SKM-1 treated with dmso at 0.1 percent for 144 hours (cell line): Measurements from ENCODE around the gene TTC31.
"Not testable (repeated sequence)": the region's sequence is repeated elsewhere in the genome, so short reads cannot be mapped to it uniquely, and the experiment has no call there.

Experiments used
- DNase-seq: peaks from one replicate; lab custom pipeline; 2025; ENCODE audit not compliant: unreplicated experiment; lab: John Stamatoyannopoulos, UW

TTC31 gene

GRCh38 chr2:74482801-74483674 is at the start of gene TTC31, which contains the start of gene CCDC142:
TTC31 (plus strand) TSS chr2:74483081; CDS start chr2:74483096, 15 bp downstream.
CCDC142 (minus strand) TSS chr2:74482998; CDS start chr2:74482837, 161 bp downstream.
- peak; percentile 95 for DNase-seq

DNA sequence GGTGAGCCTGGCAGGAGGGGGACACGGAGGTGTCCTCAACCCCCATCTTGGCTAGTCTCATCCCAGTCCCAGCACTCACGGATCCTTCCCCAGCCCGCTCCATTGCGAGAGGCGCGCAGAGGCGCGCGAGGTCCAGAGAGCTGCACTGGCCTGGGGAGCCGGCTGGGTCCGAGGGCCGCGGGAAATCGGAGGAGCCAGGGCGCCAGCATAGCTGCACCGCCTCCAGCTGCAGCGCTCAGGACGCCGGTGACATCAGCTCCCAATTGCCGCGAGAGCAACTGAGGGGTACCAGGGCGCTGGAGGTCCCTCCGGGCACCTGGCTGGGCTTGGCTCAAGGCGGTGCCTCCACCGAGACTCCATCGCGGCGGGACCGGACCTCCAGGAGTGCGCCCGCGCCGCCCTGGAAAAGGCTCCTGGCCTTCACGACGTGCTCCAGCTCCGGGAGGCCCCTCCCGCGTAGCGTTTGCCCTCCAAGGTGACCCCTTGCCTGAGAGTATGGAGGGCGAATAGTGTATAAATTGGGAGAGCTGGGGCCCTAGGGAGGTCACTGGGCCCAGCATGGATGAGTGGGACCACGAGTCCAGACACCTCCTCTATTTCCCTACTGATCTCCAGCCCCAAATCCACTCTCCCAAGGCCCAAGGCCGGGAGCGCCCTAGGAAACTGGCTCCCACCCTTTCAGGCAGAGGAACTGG is 46.6 kb upstream of the TTC31 start:
- DNase-seq: no peak

- no peak for DNase-seq
Observed at GRCh38 chr2:74436848-74437695, 45.8 kb upstream of the TTC31 start.

- DNase-seq: no peak
Observed at GRCh38 chr2:74438248-74438647, 44.6 kb upstream of the TTC31 start.

DNA sequence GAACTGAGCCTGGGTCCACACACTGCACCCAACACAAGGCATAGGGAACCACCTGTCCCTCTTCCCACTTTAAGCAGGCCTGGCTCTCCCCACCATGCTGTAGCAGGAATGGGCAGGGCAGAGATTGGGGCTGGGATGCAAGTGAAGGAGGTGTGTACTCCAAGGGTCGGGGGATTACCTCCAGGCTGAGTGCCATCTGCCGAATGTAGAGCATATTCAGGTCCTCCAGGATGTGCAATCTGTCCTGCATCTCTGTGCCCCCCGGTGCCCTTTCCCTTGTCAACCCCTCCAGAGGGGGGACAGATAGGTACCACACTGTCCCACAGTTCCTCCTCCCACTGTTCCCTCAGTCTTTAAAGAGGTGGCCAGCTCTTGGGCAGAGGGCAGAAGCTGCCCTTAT is 43.5 kb upstream of the TTC31 start:
- DNase-seq: no peak

DNA sequence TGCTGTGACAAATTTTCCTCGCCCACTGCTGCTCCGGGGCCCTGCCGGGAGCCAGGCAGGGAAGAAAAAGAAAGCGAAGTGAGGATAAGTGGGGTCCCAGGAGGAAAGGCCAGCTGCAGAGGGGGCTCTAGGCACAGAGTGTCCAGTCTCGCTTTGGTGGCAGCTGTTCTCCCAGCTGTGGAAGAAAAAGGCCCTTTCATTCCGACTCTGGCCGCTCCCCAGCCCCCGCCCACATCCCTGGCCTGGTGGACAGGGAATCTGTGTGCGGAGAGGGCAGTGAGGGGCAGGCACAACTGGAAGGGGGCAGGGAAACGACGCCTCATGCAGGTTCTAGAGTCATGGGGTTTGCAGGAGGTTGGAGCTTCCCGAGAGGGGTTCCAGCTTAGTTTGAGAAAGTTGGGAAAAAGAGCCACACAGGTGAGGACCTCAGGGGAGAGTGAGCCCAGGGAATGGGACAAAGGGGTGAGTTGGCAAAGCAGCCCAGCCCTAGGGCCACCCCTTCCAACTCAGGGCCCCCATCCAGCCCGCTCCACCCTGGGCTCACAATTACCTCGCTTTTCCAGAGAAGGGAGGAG is 43.0 kb upstream of the TTC31 start:
- DNase-seq: no peak

- peak; percentile 70 for DNase-seq
Observed at GRCh38 chr2:74440378-74441169, 42.3 kb upstream of the TTC31 start.

DNA sequence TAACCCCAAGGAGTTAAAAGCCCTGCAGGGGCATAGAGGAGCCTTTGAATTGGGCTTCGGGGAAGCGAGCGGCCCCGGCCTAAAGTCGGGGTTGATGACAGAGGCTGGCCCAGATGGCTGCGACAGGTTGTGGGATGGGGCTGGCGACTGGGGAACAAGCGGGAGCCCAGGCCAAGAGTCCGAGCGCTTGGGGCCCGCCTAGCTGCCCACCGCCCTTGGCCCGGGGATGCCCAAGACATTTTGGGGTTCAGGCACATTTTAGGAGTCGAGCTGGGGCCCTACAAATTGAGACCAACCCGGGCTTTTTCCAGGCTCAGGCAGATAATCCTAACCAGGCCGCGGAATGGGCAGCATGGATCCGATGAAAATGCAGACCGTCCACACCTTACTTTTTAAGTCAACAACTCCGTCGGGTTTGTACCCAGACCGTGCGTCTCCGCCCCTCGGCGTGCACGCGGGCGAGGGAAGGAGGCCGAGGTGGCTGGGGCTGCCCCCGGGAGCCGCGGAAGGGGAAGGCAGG is 41.7 kb upstream of the TTC31 start:
- DNase-seq: no peak

DNA sequence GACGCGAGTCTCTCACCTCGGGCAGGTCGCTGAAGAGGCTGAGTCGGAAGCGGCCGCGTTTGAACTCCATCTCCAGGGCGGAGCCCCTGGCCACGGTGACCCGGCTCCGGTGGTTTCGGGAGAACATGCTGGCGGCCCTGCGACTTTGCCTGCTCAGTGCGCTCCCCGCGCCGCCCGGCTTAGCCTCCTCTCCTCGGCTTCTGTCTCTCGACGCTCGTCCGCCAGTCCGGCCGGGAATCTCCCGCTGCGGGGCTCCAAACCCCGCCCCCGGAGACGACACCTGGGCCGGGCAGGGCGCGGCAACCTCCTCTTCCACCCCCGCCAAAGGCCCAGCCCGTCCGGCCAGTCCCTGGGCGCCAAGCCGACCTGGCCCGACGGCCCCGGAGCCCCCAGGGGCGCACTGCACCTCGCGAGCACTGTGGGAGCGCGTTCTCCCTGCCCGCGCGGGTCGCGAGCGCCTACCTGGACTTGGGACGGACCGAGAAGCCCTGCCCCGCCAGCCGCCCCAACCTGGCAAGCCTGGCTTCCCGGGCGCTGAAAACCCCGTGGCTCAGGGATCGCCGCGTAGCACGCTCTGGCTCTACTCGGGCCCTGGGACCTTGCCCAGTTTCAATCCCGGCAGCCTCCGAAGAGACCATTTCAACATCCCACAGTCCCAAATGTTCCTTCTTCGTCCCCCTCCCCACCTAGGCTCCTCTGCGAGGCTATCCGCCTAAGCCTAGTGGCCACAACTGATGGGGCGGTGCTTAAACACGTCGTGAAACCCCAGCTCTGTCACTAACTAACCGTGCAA is 41.0 kb upstream of the TTC31 start, which contains the start of gene RTKN:
TSS of gene RTKN (minus strand) at position 248 of the 793 bp plus-strand sequence. CDS start at position 127, 121 bp downstream.
- DNase-seq: no peak

GRCh38 chr2:74442483-74443297 is 40.2 kb upstream of the TTC31 start:
- not testable (repeated sequence) for DNase-seq

- DNase-seq: no peak
Observed at GRCh38 chr2:74444498-74445318, 38.2 kb upstream of the TTC31 start.

DNA sequence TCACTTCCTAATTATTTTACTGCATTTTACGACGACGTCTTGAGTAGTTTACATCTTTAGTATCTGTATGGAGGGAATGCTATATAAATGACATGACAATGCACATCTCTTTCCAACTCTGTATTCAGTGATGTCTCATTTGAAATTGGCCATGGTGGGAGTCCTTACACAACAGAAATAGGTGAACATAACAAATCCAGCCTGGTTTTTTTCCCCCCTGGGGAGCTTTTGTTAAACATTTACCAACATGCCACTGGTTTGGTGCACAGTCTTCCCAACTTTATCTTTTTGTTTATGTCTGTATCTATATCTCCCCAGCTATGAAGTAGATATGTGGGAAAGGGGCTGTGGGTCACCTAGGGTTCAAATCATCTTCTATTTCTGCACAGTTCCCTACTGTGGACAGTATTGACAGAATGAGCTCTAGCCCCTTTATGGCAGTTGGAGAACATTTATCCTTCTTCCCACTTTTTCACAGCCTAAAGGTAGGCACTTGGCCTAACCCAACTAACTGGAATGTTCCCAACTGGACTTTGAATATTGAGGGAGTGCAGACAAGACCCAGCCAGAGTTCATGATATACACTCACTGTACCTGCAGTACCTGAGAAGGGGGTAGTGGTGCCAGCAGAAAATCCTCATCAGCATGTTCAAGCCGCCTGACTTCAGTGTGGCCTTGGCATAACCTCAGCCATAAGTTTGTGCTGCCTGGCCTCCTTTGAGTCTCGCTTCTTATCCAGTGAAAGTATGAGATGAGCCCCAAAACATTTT is 35.5 kb upstream of the TTC31 start:
- no peak for DNase-seq

GRCh38 chr2:74448771-74449170 is 34.1 kb upstream of the TTC31 start:
- no peak for DNase-seq

DNA sequence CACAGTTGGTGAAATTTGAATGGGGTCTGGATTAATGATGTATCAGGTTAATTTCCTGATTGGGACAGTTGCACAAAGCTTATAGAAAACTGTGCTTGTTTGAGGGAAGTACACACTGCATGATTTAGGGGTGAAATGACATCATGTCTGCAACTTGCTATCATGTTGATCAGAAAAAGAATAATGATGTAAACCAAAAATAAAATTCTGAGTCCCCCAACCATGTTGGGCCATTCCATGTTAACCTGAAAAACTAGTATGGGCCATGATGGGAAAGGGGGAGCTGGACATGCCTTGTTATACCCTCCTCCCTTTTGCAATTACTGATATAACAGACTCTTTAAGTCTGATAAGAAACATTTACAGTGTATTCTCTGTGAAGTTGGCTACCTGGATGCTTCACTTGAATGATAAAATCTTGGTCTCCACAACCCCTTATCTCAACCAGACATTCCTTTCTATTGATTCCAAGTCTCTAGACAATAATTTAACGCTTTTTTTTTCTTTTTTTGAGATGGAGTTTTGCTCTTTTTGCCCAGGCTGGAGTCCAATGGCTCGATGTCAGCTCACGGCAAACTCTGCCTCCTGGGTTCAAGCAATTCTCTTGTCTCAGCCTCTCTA is 32.2 kb upstream of the TTC31 start:
- no peak for DNase-seq

DNA sequence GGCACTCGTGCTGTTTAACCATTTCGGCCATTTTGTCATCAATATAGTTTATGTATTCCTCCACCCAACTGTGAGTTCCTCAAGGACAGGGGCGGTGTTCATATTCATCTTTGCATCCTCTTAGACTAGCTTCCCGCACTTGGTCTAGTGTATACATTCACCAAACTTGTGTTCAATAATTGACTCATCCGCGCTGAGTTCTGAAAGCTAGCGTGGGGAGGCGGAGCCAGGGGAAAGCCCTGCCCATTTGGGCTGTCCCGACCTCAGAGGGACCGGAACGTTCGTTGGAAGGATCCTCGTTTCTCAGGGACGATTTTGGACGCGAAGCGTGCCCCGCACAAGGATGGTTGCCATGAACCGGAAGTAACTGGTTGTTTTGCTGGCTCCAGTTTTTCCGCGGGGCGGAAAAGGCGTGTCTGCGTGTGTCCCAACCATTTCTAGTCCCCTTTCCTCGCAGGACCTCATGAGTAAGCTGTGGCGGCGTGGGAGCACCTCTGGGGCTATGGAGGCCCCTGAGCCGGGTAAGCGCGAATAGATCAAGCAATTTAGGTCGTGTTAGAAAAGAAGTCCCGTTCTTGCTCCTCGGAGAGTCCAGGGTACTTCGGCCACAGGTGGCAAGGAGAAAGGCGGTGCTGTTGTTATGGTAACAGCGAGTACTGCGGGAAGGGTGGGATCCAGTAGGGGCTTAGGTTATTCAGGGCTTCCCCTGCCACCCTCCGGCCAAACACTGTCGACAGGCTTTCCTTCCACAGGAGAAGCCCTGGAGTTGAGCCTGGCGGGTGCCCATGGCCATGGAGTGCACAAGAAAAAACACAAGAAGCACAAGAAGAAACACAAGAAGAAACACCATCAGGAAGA is 28.0 kb upstream of the TTC31 start, which contains the start of gene INO80B:
TSS of gene INO80B (plus strand) at position 434 of the 858 bp plus-strand sequence. CDS start at position 464, 30 bp downstream.
- peak; percentile 94 for DNase-seq
